Fibroblast of the aortic adventitia (primary cell): ENCODE measurements around the gene RAD9A. TPM values are rescaled to one million over a fixed set of nuclear protein-coding genes. Genes with fewer than 3 reads are reported as not detected.

Experiments
- DNase-seq: peaks from one replicate; pipeline ENCODE4 v3.0.0-alpha.2; 2010; ENCODE audit warnings: low read depth
- H3K4me3 ChIP-seq: 2 replicates; pipeline ENCODE4 v1.5.1; 2011; ENCODE audit warnings: low read depth, mild to moderate bottlenecking, control low read depth, low read length, moderate library complexity
- CTCF ChIP-seq: IDR thresholded peaks from 2 replicates; pipeline ENCODE4 v1.5.1; 2011; ENCODE audit warnings: mild to moderate bottlenecking, low read length, control low read depth, inconsistent platforms; ENCODE audit not compliant: insufficient read depth
- total RNA-seq: library from RNA; depleted of rRNA; stranded (reverse); fragments of >200 nt; gene quantifications from 2 replicates; pipeline ENCODE4 v1.2.3, GENCODE V29; 2012; ENCODE audit warnings: low replicate concordance

Gene RAD9A
- total RNA-seq, 1 donor, result 4.7 TPM

DNA sequence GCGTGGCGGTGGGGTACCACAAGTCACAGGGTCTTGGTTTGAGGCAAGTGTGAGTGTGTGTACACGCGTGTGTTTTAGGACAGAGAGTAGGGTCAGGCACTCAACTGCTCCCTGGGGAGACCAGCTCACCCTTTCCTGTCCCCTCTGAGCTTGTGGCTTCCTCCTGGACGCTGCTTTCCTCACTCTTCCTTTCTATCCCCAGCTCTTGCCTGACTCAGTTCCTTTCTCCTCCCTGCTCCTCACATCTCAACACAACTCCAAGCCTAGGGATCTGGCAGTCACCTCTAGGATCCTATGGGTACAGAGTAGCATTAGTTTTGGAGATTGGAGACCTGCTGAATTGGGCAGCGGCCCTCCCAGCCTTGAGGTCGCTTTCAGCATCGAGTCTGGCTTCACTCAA lies 22.5 kb upstream of the RAD9A start:
- no peak overlapping the region for H3K4me3 ChIP-seq
- TF ChIP-seq CTCF, result no peak
- no peak for DNase-seq

- DNase-seq, result peak; percentile 45
- H3K4me3 ChIP-seq, result peak overlapping the region; percentile 37
- TF ChIP-seq CTCF, result no peak
Observed at GRCh38 chr11:67369801-67370284, 21.9 kb upstream of the RAD9A start.

DNA sequence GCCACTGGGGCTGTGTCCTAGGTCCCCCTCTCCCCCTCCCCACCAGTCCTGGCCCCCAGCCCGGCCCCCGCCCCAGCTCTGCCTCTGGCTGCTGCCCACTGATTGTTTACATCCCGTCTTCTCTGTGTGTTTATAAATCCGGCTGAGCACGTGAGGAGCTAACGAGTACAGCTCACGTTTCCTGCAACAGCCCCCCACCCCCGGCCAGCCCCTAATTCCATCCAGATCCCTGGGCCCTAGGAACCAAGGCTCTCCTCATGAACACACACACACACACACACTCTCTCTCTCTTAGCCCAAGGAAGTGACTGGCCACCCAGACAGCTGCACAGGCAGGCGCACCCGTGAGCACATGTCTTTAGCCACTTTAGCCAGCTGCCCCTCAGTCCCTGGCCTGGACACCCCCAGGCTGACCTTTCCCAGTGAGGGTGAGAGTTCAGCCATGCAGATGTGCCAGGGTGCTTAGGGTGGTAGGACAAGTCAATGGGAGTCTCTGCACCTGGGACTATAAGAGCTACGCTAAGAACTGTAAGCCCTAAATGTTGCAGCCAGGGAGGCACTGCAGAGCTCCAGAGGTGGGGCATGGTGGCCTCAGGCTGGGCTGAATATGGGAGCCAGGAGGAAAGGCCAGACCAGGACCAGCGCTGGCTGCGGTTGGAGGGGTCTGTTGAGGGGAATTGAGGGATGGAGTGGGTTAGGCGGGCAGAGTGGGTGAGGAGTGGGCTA lies 21.3 kb upstream of the RAD9A start:
- DNase-seq, result no peak
- TF ChIP-seq CTCF, result no peak
- H3K4me3 ChIP-seq, result peak overlapping the region; percentile 70

- TF ChIP-seq CTCF, result peak; percentile 72
- H3K4me3 ChIP-seq, result peak overlapping the region; percentile 70
- peak; percentile 60 for DNase-seq
Observed at GRCh38 chr11:67371189-67371910, 20.4 kb upstream of the RAD9A start.

GRCh38 chr11:67371911-67372320 lies 19.9 kb upstream of the RAD9A start:
- TF ChIP-seq CTCF, result no peak
- peak overlapping the region; percentile 70 for H3K4me3 ChIP-seq
- no peak for DNase-seq

- no peak for TF ChIP-seq CTCF
- peak overlapping the region; percentile 70 for H3K4me3 ChIP-seq
- DNase-seq, result no peak
Observed at GRCh38 chr11:67372321-67372992, 19.3 kb upstream of the RAD9A start.
